Stimulated activated naive CD8-positive, alpha-beta T cell treated with anti-CD3 and anti-CD28 coated beads, Interleukin-15, amount 100 ng/mL, for 72 hours (primary cell): ENCODE measurements around the gene RALGPS1.
A peak's percentile ranks its signal among the peaks of the same experiment; 100 is the strongest.

ENCODE experiments used
- ATAC-seq: fragments of 150-1000 bp; cut with Tn5 transposase; 2 replicates; pipeline ENCODE4 v1.10.0; 2021; ENCODE audit warnings: mild to moderate bottlenecking, moderate library complexity
- DNase-seq, 2 donors: peaks; one replicate each; pipeline ENCODE4 v3.0.0; 2021 to 2022
- H3K27ac Mint-ChIP-seq, 2 donors: one replicate each; pipeline ENCODE4 v1.8.0; 2022; ENCODE audit warnings: mild to moderate bottlenecking in 2 of 2, mixed read lengths in 2 of 2, moderate library complexity in 2 of 2
- H3K27me3 Mint-ChIP-seq: one replicate; pipeline ENCODE4 v1.8.0; 2022; ENCODE audit warnings: mixed read lengths
- H3K4me1 Mint-ChIP-seq: one replicate; pipeline ENCODE4 v1.8.0; 2022; ENCODE audit warnings: mild to moderate bottlenecking, mixed read lengths
- H3K4me3 Mint-ChIP-seq, 2 donors: one replicate each; pipeline ENCODE4 v1.8.0; 2022; ENCODE audit warnings: mild to moderate bottlenecking in 2 of 2, mixed read lengths in 2 of 2, moderate library complexity in 1 of 2
- H3K9me3 Mint-ChIP-seq, 2 donors: one replicate each; pipeline ENCODE4 v1.8.0; 2022; ENCODE audit warnings: mixed read lengths in 2 of 2

RALGPS1 gene

GRCh38 chr9:127033061-127033460, 118.5 kb downstream of the RALGPS1 start:
- no peaks in the 10 kb centered on the region for H3K9me3 Mint-ChIP-seq
- H3K4me1 Mint-ChIP-seq, result no peaks in the 10 kb centered on the region
- H3K4me3 Mint-ChIP-seq, result no peak overlapping the region
- ATAC-seq (no peak), DNase-seq (no peak)
- H3K27me3 Mint-ChIP-seq, result no peaks in the 10 kb centered on the region
- peak overlapping the region in 1 of 2 donors; percentile 15 for H3K27ac Mint-ChIP-seq

GRCh38 chr9:127033789-127034188, 119.2 kb downstream of the RALGPS1 start:
- DNase-seq (no peak), ATAC-seq (no peak)
- no peak overlapping the region for H3K4me3 Mint-ChIP-seq
- H3K9me3 Mint-ChIP-seq, result no peaks in the 10 kb centered on the region
- no peak overlapping the region for H3K27ac Mint-ChIP-seq
- H3K4me1 Mint-ChIP-seq, result no peaks in the 10 kb centered on the region
- no peaks in the 10 kb centered on the region for H3K27me3 Mint-ChIP-seq

- H3K4me3 Mint-ChIP-seq, result no peak overlapping the region
- H3K9me3 Mint-ChIP-seq, result no peaks in the 10 kb centered on the region
- no peak for ATAC-seq
- no peak overlapping the region for H3K27ac Mint-ChIP-seq
- no peaks in the 10 kb centered on the region for H3K4me1 Mint-ChIP-seq
- no peaks in the 10 kb centered on the region for H3K27me3 Mint-ChIP-seq
- no peak for DNase-seq
Measured at GRCh38 chr9:127034691-127035090, 120.1 kb downstream of the RALGPS1 start.

GRCh38 chr9:127035423-127035822, 120.8 kb downstream of the RALGPS1 start:
- Mint-ChIP-seq H3K4me3 (no peak overlapping the region), H3K27me3 (no peaks in the 10 kb centered on the region), H3K9me3 (no peaks in the 10 kb centered on the region), H3K27ac (no peak overlapping the region), H3K4me1 (no peaks in the 10 kb centered on the region)
- no peak for ATAC-seq
- no peak for DNase-seq

- H3K27ac Mint-ChIP-seq, result no peak overlapping the region
- H3K4me1 Mint-ChIP-seq, result no peaks in the 10 kb centered on the region
- no peak for ATAC-seq
- DNase-seq, result no peak
- H3K9me3 Mint-ChIP-seq, result no peaks in the 10 kb centered on the region
- H3K4me3 Mint-ChIP-seq, result no peak overlapping the region
- no peaks in the 10 kb centered on the region for H3K27me3 Mint-ChIP-seq
Measured at GRCh38 chr9:127035948-127036347, 121.4 kb downstream of the RALGPS1 start.

- Mint-ChIP-seq H3K4me1 (no peaks in the 10 kb centered on the region), H3K4me3 (no peak overlapping the region), H3K27ac (no peak overlapping the region), H3K9me3 (no peaks in the 10 kb centered on the region), H3K27me3 (no peaks in the 10 kb centered on the region)
- DNase-seq, result no peak
- ATAC-seq, result no peak
Measured at GRCh38 chr9:127036437-127036836, 121.9 kb downstream of the RALGPS1 start.

- H3K27ac Mint-ChIP-seq, result no peak overlapping the region
- no peaks in the 10 kb centered on the region for H3K4me1 Mint-ChIP-seq
Measured at GRCh38 chr9:127038531-127038930, 123.9 kb downstream of the RALGPS1 start.

GRCh38 chr9:127039492-127039891, 124.9 kb downstream of the RALGPS1 start:
- H3K4me1 Mint-ChIP-seq, result no peaks in the 10 kb centered on the region
- H3K9me3 Mint-ChIP-seq, result no peaks in the 10 kb centered on the region
- ATAC-seq, result no peak
- no peaks in the 10 kb centered on the region for H3K27me3 Mint-ChIP-seq
- no peak overlapping the region for H3K27ac Mint-ChIP-seq
- H3K4me3 Mint-ChIP-seq, result no peak overlapping the region
- DNase-seq, result no peak

More at GRCh38 chr9:127038531-127038930, 123.9 kb downstream of the RALGPS1 start:
- Mint-ChIP-seq H3K27me3 (no peaks in the 10 kb centered on the region), H3K9me3 (no peaks in the 10 kb centered on the region), H3K4me3 (no peak overlapping the region)
- DNase-seq, result no peak
- no peak for ATAC-seq

GRCh38 chr9:127045148-127045547, 130.6 kb downstream of the RALGPS1 start:
- Mint-ChIP-seq H3K27ac (no peak overlapping the region), H3K4me3 (no peak overlapping the region), H3K9me3 (no peaks in the 10 kb centered on the region), H3K4me1 (peaks cover 18% of the 10 kb centered on the region), H3K27me3 (no peaks in the 10 kb centered on the region)
- no peak for ATAC-seq
- DNase-seq, result no peak

- Mint-ChIP-seq H3K27me3 (no peaks in the 10 kb centered on the region), H3K4me3 (no peak overlapping the region), H3K4me1 (peaks cover 22% of the 10 kb centered on the region), H3K9me3 (no peaks in the 10 kb centered on the region), H3K27ac (no peak overlapping the region)
- no peak for DNase-seq
- no peak for ATAC-seq
Measured at GRCh38 chr9:127047971-127048370, 133.4 kb downstream of the RALGPS1 start.

- Mint-ChIP-seq H3K27ac (peak overlapping the region; percentile 14 to 71), H3K4me3 (peak overlapping the region; percentile 40 to 60), H3K27me3 (no peaks in the 10 kb centered on the region), H3K9me3 (no peaks in the 10 kb centered on the region), H3K4me1 (peaks cover 22% of the 10 kb centered on the region)
- DNase-seq (peak; percentile 3 to 58), ATAC-seq (peak; percentile 98)
Measured at GRCh38 chr9:127049044-127049443, 134.5 kb downstream of the RALGPS1 start.

- no peaks in the 10 kb centered on the region for H3K27me3 Mint-ChIP-seq
- DNase-seq (no peak), ATAC-seq (no peak)
- peak overlapping the region in 1 of 2 donors; percentile 48 for H3K4me3 Mint-ChIP-seq
- H3K27ac Mint-ChIP-seq, result peak overlapping the region in 1 of 2 donors; percentile 37
- H3K4me1 Mint-ChIP-seq, result peaks cover 22% of the 10 kb centered on the region
- H3K9me3 Mint-ChIP-seq, result no peaks in the 10 kb centered on the region
Measured at GRCh38 chr9:127049581-127049980, 135.0 kb downstream of the RALGPS1 start.

- no peaks in the 10 kb centered on the region for H3K27me3 Mint-ChIP-seq
- H3K9me3 Mint-ChIP-seq, result no peaks in the 10 kb centered on the region
- H3K27ac Mint-ChIP-seq, result no peak overlapping the region
- ATAC-seq, result no peak
- no peak for DNase-seq
- no peak overlapping the region for H3K4me3 Mint-ChIP-seq
- H3K4me1 Mint-ChIP-seq, result peaks cover 22% of the 10 kb centered on the region
Measured at GRCh38 chr9:127050152-127050551, 135.6 kb downstream of the RALGPS1 start.

GRCh38 chr9:127050591-127051001, 136.0 kb downstream of the RALGPS1 start:
- Mint-ChIP-seq H3K27ac (no peak overlapping the region), H3K4me1 (peaks cover 22% of the 10 kb centered on the region), H3K9me3 (no peaks in the 10 kb centered on the region), H3K4me3 (no peak overlapping the region), H3K27me3 (no peaks in the 10 kb centered on the region)
- DNase-seq, result no peak
- ATAC-seq, result no peak

GRCh38 chr9:127051881-127052595, 137.5 kb downstream of the RALGPS1 start:
- Mint-ChIP-seq H3K9me3 (no peaks in the 10 kb centered on the region), H3K4me1 (peaks cover 22% of the 10 kb centered on the region), H3K27me3 (no peaks in the 10 kb centered on the region), H3K4me3 (no peak overlapping the region), H3K27ac (no peak overlapping the region)
- ATAC-seq (no peak), DNase-seq (no peak)

GRCh38 chr9:127053057-127053821, 138.7 kb downstream of the RALGPS1 start:
- Mint-ChIP-seq H3K4me1 (peaks cover 19% of the 10 kb centered on the region), H3K9me3 (no peaks in the 10 kb centered on the region), H3K4me3 (no peak overlapping the region), H3K27me3 (no peaks in the 10 kb centered on the region), H3K27ac (no peak overlapping the region)
- ATAC-seq, result no peak
- no peak for DNase-seq
